Activated CD8-positive, alpha-beta memory T cell treated with anti-CD3 and anti-CD28 coated beads, Interleukin-2, amount 50 U/mL, for 24 hours (primary cell): ENCODE data around the gene RASSF6.
"Not testable (repeated sequence)": the region's sequence is repeated elsewhere in the genome, so short reads cannot be mapped to it uniquely, and the experiment has no call there.

Experiments used
- DNase-seq: peaks from one replicate; pipeline ENCODE4 v3.0.0-alpha.2; 2020; ENCODE audit errors: extremely low read depth

RASSF6 gene

GRCh38 chr4:73577371-73577770, 42.9 kb downstream of the RASSF6 start:
- DNase-seq, result no peak

DNA sequence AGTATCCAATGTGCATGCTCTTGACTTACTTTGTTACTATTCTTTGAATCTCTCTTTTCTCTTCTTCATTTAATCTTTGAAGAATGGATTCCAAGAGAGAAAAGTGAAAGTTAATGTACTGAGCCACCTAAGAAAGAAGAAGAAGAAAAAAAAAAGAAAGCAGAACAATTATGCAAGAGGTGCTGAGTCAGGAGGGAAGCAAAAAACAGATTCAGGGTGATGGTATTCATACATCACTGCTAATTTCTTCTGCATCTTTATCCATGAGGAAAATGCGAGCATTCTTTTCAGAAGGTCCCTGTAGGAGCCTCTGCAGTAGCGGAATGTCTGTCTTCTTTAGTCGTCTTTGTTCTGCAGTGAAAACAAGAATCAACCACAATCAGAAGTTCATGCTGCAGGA, 43.9 kb downstream of the RASSF6 start:
- DNase-seq, result no peak

GRCh38 chr4:73575660-73576059, 44.6 kb downstream of the RASSF6 start:
- DNase-seq, result no peak

GRCh38 chr4:73573794-73574528, 46.3 kb downstream of the RASSF6 start:
- DNase-seq, result no peak

DNA sequence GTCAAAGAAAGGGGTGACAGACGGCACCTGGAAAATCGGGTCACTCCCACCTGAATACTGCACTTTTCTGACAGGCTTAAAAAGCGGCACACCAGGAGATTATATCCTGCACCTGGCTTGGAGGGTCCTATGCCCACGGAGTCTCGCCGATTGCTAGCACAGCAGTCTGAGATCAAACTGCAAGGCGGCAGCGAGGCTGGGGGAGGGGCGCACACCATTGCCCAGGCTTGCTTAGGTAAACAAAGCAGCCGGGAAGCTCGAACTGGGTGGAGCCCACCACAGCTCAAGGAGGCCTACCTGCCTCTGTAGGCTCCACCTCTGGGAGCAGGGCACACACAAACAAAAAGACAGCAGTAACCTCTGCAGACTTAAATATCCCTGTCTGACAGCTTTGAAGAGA, 69.4 kb downstream of the RASSF6 start:
- DNase-seq, result not testable (repeated sequence)

GRCh38 chr4:73544620-73545019, 75.6 kb downstream of the RASSF6 start:
- DNase-seq, result no peak

DNA sequence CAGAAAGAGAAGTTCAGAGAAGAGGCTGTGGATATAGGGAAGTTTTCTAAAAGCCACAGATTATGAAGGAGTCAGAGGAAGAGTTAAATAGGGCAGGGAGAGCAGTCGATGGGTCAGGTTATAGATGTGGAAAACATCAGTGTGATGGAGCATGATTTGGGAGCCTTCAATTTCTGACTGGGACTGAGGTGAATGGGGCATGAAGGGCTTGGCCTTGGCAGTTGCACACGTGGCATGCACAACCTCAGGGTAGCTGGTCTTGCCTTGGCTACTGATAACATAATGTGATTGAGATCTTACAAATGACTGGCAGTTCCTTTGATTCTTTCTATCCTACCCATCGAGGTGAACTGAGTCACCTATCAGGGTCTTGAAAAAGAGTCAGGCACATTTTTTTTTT, 79.0 kb downstream of the RASSF6 start:
- DNase-seq, result no peak

DNA sequence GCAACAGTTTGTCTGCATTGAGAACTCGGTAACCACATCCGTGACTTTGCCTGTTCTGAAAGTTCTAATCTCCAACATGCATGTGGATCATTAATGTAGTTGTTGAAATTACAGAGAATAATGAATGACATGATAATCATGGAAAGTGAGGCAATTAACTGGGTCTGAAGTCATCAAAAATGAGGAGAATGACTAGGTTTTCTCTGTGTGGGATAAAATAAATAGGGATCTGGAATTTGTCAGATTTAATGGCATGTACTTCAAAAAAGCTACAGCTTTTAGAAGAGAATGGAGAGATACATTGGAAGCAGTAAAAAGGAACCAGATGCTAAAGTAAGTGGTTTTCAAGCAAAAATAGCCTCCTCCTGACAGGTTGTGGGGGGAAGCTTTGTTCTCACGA, 79.4 kb downstream of the RASSF6 start:
- no peak for DNase-seq

GRCh38 chr4:73539386-73539785, 80.8 kb downstream of the RASSF6 start:
- DNase-seq, result no peak

- DNase-seq, result no peak
Measured at GRCh38 chr4:73538162-73538561, 82.1 kb downstream of the RASSF6 start.

GRCh38 chr4:73533515-73534422, 86.5 kb downstream of the RASSF6 start:
- no peak for DNase-seq

DNA sequence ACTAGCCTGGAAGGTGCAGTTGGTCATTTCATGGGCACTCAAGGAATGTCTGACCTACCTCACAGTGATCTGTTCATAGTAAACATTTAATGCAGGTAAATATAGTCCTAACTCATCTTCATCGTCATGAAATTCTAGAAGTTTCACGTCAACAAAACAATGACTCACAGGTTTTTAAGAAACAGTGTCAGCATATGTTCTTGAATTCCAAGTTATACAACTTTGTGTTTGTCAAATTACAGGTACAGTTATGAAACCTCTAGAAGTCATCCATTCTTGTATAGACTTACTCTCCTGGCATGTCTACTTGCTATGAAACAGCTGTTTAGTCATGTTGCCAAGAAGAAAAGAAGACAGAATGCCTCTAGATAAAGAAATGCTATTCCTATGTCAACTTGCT, 92.1 kb downstream of the RASSF6 start:
- DNase-seq, result no peak

DNA sequence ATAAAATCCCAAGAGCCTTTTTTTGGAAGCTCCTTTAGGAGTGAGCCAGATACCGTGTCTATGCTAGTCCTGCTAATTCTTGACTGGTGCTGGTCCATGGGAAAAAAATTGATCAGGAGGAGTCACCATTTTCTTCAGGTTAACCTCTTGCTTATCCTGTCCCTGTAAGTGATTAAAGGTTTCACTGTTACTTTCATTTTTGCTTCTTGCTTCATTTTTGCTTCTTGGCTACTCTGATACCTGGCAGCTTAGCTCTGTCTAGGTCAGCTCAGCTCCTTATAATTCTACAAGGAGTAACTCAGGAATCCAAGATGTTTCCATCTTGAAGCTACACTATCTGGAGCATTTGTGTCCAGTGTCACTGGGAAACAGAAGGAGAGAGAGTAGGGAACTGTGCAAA, 93.0 kb downstream of the RASSF6 start:
- DNase-seq, result no peak

GRCh38 chr4:73525611-73526010, 94.6 kb downstream of the RASSF6 start:
- DNase-seq, result no peak

GRCh38 chr4:73523126-73523525, 97.1 kb downstream of the RASSF6 start:
- DNase-seq, result no peak
